ENCODE measurements around the gene BCAS3. TPM values are rescaled to one million over a fixed set of nuclear protein-coding genes. Genes with fewer than 3 reads are reported as not detected.
"Not testable (repeated sequence)": the region's sequence is repeated elsewhere in the genome, so short reads cannot be mapped to it uniquely, and the experiment has no call there.

Gene BCAS3
- total RNA-seq, 1 experiment from 2014 or later, result 12.2 TPM

DNA sequence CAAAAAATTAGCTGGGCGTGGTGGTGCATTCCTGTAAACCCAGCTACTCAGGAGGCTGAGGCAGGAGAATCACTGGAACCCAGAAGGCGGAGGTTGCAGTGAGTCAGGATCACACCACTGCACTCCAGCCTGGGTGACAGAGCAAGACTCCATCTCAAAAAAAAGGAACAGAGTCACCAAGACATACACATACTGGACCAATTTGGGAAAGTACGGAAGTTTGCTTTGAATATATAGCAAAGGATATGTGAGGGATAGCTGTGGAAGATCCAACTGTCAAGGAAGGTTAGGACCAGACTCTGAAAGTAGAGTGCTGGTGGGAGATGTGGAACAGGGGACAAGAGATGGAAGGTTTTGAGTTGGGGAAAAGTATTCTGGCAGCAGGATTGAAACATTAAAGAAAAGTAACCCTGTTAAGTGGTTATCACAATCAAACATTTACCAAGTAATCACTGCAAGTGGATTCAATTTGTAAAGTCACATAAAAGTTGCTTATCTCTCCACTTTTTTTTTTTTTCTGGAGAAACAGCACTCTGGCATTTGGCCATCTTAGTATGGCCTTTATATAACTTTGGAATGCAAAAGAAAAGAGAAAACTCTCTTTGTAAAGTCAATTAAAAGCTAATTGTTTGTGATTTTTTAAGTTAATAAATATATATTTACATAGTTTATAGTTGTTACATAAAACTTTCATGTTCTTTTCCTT, 462.6 kb downstream of the BCAS3 start:
- H3K4me3 ChIP-seq, result no peak overlapping the region
- no peaks in the 10 kb centered on the region for H3K36me3 ChIP-seq
- DNase-seq, result no peak
- H3K9me3 ChIP-seq, result no peaks in the 10 kb centered on the region
- no peaks in the 10 kb centered on the region for H3K27me3 ChIP-seq

DNA sequence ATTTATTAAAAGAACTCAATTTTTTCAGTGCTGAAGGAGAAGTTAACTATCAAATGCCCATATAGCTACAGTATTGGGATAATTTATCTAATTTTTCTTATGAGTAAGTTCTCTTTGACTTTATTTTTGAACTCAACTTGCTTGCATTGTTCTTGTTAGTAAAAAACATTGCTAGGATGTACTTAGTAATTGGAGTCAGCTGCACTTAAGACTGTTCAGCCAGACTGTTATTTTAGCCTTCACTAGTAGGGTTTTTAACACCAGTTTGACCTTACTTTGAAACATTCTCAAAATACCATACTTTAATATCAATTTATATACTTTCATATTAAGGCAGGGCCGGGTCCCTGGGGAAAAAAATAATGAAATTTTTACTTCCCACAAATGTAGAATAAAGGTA, 465.4 kb downstream of the BCAS3 start:
- Histone ChIP-seq H3K9me3 (no peaks in the 10 kb centered on the region), H3K36me3 (no peaks in the 10 kb centered on the region), H3K27me3 (no peaks in the 10 kb centered on the region), H3K4me3 (no peak overlapping the region)
- DNase-seq, result no peak

DNA sequence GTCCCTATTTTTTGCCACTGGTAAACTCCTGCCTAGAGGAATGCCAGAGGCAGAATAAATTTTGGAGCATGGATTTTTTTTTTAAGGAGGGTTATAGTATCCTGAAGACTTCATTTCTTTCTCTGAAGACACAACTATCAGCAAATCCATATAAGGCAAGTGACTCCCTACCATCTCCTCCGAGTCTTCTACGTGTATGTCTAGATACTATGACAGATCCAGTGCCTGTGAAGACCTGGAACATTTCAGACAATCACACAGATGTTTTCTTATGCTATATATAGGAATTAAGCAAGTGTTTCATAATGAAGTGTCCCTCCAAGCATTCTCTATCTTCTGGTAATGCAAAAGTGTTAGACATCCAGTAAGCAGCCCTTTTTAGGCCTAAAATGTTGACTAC, 466.5 kb downstream of the BCAS3 start:
- no peaks in the 10 kb centered on the region for H3K36me3 ChIP-seq
- DNase-seq, result no peak
- no peaks in the 10 kb centered on the region for H3K27me3 ChIP-seq
- H3K4me3 ChIP-seq, result no peak overlapping the region
- no peaks in the 10 kb centered on the region for H3K9me3 ChIP-seq

DNA sequence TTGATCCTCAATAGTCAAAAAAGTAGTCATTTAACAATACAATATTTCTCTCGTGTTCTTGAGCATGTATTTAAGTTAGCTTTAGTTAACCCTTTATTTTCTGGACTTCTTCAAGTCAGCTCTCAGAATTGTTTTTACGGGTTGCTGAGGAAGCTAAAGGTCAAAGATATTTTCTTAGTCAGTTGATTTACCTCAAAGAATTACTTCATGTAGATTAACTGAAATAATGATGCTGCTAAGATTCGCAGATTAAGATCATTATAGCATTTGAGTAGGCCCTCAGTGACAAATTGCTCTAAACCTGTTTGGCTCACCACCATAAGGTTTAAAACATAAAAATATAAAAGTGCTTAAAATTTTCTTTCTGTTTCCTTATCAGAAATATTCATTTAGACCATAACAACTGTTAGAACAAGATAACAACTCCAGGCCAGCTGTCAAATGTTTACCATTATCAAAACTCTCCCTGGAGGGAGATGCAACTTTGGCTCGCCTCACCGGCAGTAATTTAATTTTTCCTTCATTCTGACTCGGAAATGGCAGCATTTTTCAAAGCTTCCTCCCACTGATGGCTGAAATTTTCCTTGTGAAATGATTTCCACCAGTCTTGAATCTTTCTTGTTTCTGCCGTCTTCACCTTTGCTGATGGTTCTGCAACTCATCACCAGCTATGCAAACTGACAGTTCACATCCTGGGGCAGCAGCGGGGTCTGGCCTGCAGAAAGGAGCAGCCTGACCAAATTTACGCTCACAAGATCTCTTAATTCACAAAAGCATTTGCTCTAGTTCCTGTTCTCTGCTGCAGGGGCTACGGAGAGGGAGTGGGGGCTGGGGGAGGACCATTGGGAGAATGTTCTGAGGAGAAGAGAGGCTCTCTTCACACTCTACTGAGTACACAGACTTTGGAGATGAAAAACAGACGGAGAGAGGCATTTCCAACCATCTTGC, 467.2 kb downstream of the BCAS3 start:
- Histone ChIP-seq H3K36me3 (no peaks in the 10 kb centered on the region), H3K9me3 (no peaks in the 10 kb centered on the region), H3K4me3 (no peak overlapping the region), H3K27me3 (no peaks in the 10 kb centered on the region)
- DNase-seq, result no peak

DNA sequence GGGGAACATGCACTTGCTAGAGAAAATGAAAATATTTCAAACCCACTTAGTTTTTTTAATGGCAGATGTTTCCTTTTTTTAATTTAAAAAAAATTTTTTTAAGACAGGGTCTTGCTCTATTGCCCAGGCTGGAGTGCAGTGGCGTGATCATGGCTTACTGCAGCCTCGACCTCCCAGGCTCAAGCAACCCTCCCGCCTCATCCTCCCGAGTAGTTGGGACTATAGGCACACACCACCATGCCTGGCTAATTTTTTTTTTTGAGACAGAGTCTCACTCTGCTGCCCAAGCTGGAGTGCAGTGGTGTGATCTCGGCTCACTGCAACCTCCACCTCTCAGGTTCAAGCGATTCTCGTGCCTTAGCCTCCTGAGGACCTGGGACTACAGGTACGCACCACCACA, 469.2 kb downstream of the BCAS3 start:
- not testable (repeated sequence) for DNase-seq, H3K27me3 ChIP-seq, H3K4me3 ChIP-seq, H3K9me3 ChIP-seq, H3K36me3 ChIP-seq

DNA sequence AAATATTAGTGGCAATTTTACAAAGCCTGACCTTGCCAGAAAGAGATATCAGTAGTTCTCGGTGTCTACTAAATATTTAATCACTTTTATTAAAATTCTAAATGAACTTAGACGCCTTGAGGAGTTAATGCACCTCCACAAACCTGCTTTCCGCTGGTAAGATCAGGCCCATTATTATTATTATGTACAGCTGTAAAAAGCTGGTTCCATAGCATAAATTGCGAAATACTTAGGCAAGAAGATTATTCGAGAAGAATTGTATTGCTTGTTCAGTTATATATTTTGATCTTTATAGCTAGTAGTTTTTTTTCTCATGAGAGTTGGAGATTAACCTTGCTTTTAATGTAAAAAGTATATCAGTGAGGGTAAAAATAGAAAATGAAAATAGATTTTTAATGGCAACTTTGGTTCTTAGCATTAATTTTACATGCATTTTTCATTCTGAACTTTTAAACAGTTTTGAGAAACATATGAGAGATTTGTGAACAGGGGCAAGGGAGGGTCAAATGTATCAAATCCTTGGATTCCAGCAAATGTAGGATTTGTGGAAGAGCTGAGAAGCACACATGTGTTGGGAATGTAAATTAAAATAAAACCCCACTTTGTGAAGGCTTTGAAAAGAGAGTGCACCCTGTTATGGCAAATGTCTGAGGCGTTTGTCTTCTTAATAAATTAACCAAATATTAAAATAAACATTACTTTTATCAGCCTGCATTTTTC, 471.6 kb downstream of the BCAS3 start:
- Histone ChIP-seq H3K9me3 (no peaks in the 10 kb centered on the region), H3K4me3 (no peak overlapping the region), H3K27me3 (no peaks in the 10 kb centered on the region), H3K36me3 (no peaks in the 10 kb centered on the region)
- no peak for DNase-seq

DNA sequence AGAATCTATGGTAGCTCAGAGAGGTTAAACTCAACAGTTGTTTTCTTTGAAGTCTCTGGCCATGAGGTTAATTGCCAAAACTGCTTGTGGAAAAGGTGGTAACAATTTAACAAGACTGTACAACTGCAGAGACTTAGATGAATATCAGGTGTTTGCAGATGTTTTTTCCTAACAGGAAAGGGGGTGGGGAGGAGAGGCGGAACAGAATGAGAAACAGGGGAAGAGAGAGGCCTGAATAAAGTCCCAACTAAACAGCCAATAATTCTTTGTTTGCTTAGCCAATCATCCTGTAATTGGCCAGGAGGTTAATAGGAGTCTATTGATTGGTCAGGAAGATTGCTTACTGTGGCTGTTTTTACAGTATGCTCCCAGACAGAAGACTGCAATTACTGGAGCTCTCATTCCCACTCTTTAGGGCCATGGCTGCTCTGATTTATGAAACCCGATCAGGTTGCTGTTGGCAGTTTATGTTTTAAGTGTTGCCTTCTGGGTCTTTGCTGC, 472.3 kb downstream of the BCAS3 start:
- Histone ChIP-seq H3K9me3 (no peaks in the 10 kb centered on the region), H3K27me3 (no peaks in the 10 kb centered on the region), H3K4me3 (no peak overlapping the region), H3K36me3 (no peaks in the 10 kb centered on the region)
- DNase-seq, result no peak

DNA sequence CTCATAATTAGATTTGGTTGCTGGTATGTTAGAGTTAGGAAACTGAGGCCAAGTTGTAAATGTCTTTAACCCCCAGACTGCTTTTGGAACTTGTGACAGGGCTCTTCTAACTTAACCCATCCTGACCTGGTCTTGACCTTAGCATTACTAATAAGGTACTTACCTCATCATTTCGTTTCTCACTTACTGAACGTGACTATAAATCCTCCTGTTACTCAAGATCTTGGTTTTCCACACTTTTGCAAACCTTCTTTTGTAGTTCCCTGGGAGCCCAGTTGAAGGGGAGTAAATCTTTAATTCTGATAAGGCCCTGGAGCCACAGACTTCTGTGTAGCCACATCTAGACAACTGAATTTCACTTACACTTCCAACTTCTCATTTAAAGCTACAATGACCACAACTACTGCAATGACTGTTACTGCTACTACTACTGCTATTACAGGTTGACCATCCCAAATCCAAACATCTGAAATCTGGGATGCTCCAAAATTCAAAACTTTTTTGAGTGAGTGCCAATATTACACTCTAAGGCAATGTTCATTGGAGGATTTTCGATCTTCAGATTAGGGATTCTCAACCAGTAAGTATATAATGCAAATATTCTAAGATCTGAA, 473.1 kb downstream of the BCAS3 start:
- H3K4me3 ChIP-seq, result no peak overlapping the region
- DNase-seq, result no peak
- no peaks in the 10 kb centered on the region for H3K27me3 ChIP-seq
- H3K9me3 ChIP-seq, result no peaks in the 10 kb centered on the region
- H3K36me3 ChIP-seq, result no peaks in the 10 kb centered on the region

DNA sequence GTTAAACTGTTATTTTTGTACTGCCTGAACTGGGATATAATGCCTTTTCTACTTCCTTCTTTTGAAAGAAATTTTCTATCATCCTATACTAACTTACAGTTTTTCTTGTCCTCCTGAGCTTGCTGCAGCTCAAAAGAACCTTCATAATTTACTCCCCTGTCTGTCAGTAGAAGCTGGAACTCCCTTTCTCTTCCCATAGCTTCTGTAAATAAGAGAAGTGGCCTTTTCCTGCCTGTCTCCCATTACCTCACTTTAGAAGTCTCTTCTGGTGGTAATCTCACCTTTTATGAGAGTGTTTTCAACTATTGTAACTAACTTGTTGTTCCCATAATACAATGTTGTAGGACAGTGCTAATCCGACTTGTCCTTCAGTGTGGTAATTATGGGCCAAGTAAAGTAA, 475.2 kb downstream of the BCAS3 start:
- Histone ChIP-seq H3K36me3 (no peaks in the 10 kb centered on the region), H3K27me3 (no peaks in the 10 kb centered on the region), H3K9me3 (no peaks in the 10 kb centered on the region), H3K4me3 (no peak overlapping the region)
- no peak for DNase-seq

DNA sequence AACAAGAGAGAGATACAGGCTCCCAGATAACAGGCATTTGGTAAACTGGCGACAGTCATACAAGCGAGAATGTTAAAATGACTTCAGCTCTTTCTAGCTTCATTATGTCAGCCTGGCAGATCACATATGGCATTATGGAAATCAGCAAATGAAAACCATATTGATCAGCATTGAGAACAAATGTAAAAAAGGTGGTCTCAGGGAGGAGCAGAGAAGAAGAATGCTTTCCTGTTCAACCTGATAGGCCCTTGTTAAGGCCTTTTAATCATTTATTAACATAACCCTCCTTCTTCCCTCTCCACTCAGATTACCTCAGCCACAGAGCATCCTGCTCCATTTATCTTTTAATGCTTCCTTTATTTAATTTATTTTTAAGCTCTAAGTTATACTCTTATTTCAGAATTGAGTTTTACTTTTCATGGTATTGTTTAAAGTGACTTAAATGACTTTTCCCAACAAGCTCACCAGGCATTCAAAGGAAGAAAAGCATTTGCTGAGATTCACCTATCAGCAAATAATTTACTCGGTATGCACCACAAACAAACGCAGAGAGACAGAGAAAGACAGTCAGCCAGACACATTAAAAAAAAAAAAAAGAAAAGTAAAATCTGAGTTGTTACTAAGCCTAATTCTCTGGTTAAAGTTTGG, 478.1 kb downstream of the BCAS3 start:
- Histone ChIP-seq H3K4me3 (no peak overlapping the region), H3K36me3 (no peaks in the 10 kb centered on the region), H3K27me3 (no peaks in the 10 kb centered on the region), H3K9me3 (no peaks in the 10 kb centered on the region)
- no peak for DNase-seq

DNA sequence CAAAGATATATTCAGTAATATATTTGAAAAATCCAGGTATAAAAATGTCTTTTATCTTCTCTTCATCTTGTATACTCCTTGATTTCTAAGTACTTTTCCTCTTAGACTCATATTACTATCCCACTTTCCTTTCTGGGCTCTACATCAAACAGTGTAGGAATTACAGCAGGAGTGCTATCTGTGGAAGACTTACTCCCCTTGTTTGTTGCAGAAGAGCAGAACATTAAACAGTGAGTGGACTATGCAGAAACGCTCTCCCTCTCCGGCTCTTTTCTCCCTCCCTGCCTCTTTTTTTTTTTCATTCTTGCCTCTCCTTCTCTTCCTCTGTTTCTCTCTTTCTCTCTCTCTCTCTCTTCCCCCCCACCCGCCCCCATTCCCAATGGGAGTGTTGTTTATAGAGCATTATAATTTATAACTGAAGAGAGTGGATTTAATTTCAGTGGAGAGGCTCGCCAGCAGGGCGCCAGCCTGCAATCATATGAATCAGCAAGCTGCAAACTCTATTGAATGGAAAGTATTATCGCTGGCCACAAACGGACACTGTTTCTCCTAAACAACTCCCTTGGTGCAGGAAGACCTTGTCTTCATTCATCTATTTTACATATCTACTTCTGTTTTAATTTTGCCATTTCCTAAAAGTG, 479.7 kb downstream of the BCAS3 start:
- DNase-seq, result peak; percentile 61
- Histone ChIP-seq H3K36me3 (no peaks in the 10 kb centered on the region), H3K4me3 (peak overlapping the region; percentile 20)

DNA sequence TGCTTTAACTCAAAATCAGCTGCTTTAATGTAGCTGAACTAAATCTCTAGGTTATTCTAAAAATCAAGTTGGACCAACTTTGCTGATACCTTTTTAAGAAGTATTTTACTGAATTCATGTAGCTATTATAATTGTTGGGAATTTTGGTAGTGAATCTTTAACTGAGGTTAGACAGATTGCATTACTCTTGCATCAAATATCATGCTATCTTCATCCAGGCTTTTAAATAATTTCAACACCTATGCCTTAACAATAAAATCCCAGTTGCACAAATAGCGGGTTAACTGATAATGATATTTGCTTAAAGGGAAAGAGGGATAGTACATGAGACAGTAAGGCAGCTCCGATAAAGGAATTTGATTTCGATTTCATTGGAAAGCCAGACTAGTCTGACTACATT, 480.7 kb downstream of the BCAS3 start:
- H3K36me3 ChIP-seq, result no peaks in the 10 kb centered on the region
- no peak for DNase-seq
- H3K9me3 ChIP-seq, result no peaks in the 10 kb centered on the region
- no peak overlapping the region for H3K4me3 ChIP-seq
- H3K27me3 ChIP-seq, result no peaks in the 10 kb centered on the region

More for the DNA sequence above, 479.7 kb downstream of the BCAS3 start:
- no peaks in the 10 kb centered on the region for H3K9me3 ChIP-seq
- H3K27me3 ChIP-seq, result no peaks in the 10 kb centered on the region

DNA sequence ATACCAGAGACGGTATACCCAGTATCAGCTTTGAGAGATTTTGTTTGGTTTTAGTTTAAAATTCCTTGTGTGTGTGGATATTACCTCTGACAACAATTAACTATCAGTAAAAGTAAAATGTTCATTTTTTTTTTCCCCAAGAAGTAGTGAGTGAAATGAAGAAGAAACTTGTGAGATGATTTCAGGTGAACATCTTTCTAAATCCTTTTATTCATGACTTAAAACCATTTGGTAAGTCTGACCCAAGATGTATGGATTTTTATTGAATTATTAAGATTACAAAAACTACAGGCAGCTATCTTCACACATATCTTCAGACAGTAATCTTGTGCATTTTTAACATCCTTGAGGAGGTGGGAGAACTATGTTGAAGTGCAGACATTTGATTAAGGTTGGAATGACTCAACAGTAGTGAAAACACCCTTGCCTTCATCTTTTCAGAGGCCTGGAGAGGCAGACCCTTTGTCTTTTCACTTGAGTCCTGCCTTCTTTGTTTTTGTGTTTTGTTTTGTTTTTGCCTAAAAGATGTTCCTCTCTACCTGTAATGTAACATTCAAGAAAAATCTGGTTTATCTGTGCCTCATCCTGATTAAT, 481.7 kb downstream of the BCAS3 start:
- DNase-seq, result no peak
- Histone ChIP-seq H3K36me3 (no peaks in the 10 kb centered on the region), H3K27me3 (no peaks in the 10 kb centered on the region), H3K9me3 (no peaks in the 10 kb centered on the region), H3K4me3 (no peak overlapping the region)

DNA sequence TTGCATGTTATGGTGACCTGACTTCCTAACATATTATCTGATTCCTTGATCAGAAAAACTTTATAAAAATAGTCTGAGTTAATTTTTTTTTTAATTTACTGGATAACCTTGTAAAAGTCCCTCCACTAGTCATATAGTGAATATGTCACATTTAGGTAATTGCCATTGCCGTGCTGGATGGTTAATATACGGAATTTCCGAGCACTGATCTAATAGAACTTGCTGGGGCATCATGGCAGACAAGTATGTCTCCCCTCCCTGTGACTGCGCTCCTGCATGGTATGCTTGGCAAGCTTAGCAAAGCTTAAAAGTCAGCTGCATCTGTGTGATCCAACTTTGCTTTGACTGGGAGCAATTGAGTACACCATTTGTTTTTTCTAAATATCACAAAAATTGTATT, 482.6 kb downstream of the BCAS3 start:
- DNase-seq, result no peak
- Histone ChIP-seq H3K27me3 (no peaks in the 10 kb centered on the region), H3K36me3 (no peaks in the 10 kb centered on the region), H3K4me3 (no peak overlapping the region), H3K9me3 (0 out of 2 replicates have a peak, but pooled peaks cover 2% of the 10 kb centered on the region)

DNA sequence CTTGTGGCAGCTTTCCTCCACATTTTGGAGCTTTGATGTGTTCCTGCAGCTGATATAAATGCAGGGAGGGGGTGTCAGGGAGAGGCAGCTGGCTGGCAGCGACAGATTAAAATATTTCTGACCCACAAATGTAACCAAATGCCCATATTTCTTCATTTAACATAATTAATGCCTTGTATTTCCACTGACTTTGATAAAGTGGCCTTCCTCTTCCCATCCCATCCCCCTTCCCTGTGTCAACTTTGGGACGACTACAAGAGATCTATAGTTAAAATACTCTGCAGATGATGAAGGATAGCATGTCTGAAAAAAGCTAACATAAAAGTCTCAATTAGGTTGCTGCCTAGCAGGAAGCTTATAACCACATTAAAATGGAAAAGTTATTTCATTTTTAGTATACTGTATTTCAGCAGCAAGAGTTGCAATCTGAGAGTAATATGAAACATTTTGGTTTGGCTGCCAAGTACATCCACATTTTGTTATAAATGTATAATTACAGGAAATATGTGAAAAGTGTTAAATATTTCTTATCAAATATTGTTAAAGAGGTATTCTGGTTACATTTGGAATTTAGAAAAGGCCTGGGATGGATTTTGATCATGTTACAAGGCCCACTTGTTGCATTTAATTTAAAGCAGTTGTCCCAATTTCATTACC, 483.3 kb downstream of the BCAS3 start:
- H3K9me3 ChIP-seq, result 0 out of 2 replicates have a peak, but pooled peaks cover 2% of the 10 kb centered on the region
- H3K4me3 ChIP-seq, result no peak overlapping the region
- no peaks in the 10 kb centered on the region for H3K36me3 ChIP-seq
- no peaks in the 10 kb centered on the region for H3K27me3 ChIP-seq
- DNase-seq, result no peak

Measured in MG63 (cell line).